ENCODE data around the gene KCNH3.
A peak's percentile ranks its signal among the peaks of the same experiment; 100 is the strongest.

Gene KCNH3

DNA sequence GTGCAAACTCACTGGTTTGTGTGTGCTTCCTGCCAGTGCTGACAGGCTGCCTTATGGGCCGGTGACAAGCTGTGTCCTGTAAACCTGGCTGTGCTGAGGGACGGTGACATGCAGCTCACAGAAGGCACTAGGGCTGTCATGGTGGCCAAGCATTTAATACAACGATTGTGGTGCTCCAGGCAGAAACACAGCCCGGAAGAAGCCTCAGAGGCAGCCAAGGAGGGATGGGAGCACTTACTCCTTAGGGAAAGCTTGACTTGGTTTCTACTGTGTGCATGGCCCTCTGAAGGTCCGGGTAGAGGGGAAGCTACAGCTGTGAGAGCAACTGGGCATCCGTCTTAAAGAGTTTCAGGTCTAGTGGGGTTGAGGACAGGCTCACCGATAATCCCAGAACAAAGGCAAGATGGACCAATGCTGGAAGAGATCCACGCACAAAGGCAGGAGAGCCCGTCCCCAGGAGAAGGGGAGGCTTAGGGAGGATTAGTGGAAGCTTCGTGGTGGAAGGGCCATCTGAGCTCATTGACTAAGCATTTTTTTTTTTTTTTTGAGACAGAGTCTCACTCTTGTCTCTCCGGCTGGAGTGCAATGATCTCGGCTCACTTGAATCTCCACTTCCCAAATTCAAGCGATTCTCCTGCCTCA lies 39.8 kb downstream of the KCNH3 start:
- TF ChIP-seq, protein P1, sequence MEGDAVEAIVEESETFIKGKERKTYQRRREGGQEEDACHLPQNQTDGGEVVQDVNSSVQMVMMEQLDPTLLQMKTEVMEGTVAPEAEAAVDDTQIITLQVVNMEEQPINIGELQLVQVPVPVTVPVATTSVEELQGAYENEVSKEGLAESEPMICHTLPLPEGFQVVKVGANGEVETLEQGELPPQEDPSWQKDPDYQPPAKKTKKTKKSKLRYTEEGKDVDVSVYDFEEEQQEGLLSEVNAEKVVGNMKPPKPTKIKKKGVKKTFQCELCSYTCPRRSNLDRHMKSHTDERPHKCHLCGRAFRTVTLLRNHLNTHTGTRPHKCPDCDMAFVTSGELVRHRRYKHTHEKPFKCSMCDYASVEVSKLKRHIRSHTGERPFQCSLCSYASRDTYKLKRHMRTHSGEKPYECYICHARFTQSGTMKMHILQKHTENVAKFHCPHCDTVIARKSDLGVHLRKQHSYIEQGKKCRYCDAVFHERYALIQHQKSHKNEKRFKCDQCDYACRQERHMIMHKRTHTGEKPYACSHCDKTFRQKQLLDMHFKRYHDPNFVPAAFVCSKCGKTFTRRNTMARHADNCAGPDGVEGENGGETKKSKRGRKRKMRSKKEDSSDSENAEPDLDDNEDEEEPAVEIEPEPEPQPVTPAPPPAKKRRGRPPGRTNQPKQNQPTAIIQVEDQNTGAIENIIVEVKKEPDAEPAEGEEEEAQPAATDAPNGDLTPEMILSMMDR (conservative IDR thresholded peaks at IDR 0.05), result no peak
- H3K27ac ChIP-seq, result no peak overlapping the region

- TF ChIP-seq, protein P1 (conservative IDR thresholded peaks at IDR 0.05), result peak; percentile 90
- no peak overlapping the region for H3K27ac ChIP-seq
These were observed 42.0 kb downstream of the KCNH3 start for GRCh38 chr12:49580572-49581535.

- TF ChIP-seq, protein P1 (conservative IDR thresholded peaks at IDR 0.05), result no peak
- H3K27ac ChIP-seq, result no peak overlapping the region
These were observed 43.4 kb downstream of the KCNH3 start for GRCh38 chr12:49582201-49582600.

DNA sequence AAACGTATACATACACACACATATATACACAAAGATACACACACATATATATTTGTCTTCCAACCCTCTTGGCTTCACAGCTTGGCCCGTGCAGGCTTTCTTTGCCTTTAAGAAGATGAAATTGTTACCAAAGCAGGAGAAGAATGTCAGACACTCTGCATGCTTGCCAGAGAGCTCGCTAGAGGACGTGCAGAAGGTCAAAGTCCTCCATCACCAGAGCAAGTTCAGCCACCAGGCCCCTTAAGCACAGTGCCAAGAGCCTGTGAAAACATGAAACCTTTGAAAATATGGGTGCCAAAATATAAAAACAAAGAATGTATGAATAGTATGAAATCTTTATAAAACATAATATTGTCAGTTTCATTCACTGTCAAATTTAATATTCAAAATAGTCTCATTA lies 44.0 kb downstream of the KCNH3 start:
- H3K27ac ChIP-seq, result no peak overlapping the region
- TF ChIP-seq, protein P1 (conservative IDR thresholded peaks at IDR 0.05), result no peak

DNA sequence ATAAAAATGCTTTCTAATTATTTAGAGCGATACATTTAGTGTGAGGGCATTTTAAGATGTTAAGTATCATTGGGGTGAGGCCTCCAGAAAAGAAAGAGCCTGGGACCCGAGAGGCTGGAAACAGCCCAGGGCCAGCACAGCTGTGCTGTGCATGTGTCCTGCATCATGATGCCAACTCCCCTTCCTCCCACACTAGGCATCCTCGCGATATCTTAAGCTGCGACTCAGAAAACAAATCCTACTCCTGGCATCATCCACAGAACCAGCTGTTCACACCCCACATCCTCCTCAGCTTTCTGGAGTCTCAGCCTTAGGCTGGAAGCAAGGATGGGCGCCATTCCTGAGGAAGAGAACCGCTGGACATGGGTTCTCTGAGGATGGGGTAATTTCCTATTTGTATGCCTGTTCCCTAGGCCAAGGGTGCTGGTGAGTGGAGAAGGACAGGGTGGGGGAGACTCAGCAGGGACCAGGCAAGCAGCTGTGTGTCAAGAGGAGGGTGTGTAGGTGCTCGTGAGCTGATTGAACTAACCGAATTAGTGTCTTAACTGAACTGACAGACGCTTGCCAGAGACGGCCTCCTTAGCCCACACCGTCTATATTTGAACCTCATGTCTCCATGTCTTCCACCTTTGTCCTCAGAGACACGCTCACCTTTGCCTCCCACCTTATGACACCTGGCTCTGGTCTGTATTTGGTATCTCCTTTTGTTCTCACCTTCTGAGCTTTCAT lies 44.7 kb downstream of the KCNH3 start:
- TF ChIP-seq, protein P1 (conservative IDR thresholded peaks at IDR 0.05), result no peak
- H3K27ac ChIP-seq, result no peak overlapping the region

GRCh38 chr12:49584591-49584990 lies 45.8 kb downstream of the KCNH3 start:
- no peak overlapping the region for H3K27ac ChIP-seq
- TF ChIP-seq, protein P1 (conservative IDR thresholded peaks at IDR 0.05), result no peak
